IgD-negative memory B cell (primary cell): ENCODE data around the gene TNIK. TPM values are rescaled to one million over a fixed set of nuclear protein-coding genes. Genes with fewer than 3 reads are reported as not detected.
A peak's percentile ranks its signal among the peaks of the same experiment; 100 is the strongest.

Experiments
- H3K27ac Mint-ChIP-seq, 3 donors: one replicate each; pipeline ENCODE4 v1.8.0; 2020 to 2022; ENCODE audit warnings: mild to moderate bottlenecking in 3 of 3, mixed read lengths in 3 of 3, moderate library complexity in 1 of 3
- H3K27me3 Mint-ChIP-seq: one replicate; pipeline ENCODE4 v1.8.0; 2021; ENCODE audit warnings: mixed read lengths
- H3K36me3 Mint-ChIP-seq: one replicate; pipeline ENCODE4 v1.8.0; 2020; ENCODE audit warnings: mild to moderate bottlenecking, mixed read lengths
- H3K4me1 Mint-ChIP-seq, 3 donors: one replicate each; pipeline ENCODE4 v1.8.0; 2020 to 2022; ENCODE audit warnings: mixed read lengths in 3 of 3, mild to moderate bottlenecking in 1 of 3
- H3K4me3 Mint-ChIP-seq, 4 donors: one replicate each; pipeline ENCODE4 v1.8.0; 2020 to 2022; ENCODE audit warnings: mild to moderate bottlenecking in 4 of 4, mixed read lengths in 4 of 4, moderate library complexity in 3 of 4
- H3K9me3 Mint-ChIP-seq, 3 donors: one replicate each; pipeline ENCODE4 v1.8.0; 2020 to 2021; ENCODE audit warnings: mixed read lengths in 3 of 3, mild to moderate bottlenecking in 1 of 3
- polyA plus RNA-seq: library from polyadenylated mRNA; unstranded; fragments of 300-500 nt; fragmentation: Illumina TruSeq; gene quantifications from one replicate; pipeline ENCODE4 v1.2.3, GENCODE V29; 2021

TNIK gene
- polyA plus RNA-seq, 1 donor from 2014 or later = 3.0 TPM

DNA sequence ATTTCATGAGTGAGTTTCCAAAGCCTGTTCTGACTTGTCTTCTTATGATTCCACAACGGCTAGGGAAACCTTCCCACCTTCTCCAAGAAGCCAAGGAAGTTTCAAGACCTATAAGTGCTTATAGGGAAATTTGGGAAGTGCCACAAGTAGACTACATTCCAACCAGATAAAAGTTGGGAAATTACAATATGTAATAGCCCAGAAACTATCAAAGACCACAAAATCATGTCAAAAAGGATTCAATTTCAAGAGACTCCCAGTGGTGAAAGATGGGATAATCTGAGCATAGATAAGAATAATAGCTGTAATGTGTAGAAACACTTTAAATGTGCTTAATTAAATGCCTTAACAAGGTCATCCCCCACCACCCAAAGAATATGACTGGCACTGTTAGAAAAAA lies 264.5 kb downstream of the TNIK start:
- Mint-ChIP-seq H3K4me3 (no peak overlapping the region), H3K9me3 (no peaks in the 10 kb centered on the region), H3K36me3 (peaks cover 3% of the 10 kb centered on the region), H3K4me1 (no peaks in the 10 kb centered on the region), H3K27me3 (no peaks in the 10 kb centered on the region), H3K27ac (no peak overlapping the region)

DNA sequence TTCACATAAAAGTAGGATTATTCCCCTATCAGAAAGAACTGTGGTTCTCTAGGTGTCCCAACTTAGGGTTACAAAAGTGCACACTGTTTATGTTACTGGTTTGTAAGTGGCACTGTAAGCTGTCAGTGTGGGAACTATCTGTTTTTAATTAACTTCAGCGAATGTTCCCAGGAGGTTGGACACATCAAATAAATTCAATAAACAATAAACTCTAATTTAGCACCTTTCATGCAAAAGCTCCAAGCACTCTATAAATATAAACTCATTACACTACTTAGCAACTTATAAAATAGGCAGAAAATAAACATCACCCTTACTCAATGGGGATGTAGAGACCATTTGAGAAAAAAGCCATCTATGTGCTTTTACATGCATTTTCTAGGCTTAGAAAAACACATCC lies 265.2 kb downstream of the TNIK start:
- Mint-ChIP-seq H3K36me3 (peaks cover 3% of the 10 kb centered on the region), H3K4me1 (no peaks in the 10 kb centered on the region), H3K27ac (no peak overlapping the region), H3K27me3 (no peaks in the 10 kb centered on the region), H3K9me3 (no peaks in the 10 kb centered on the region), H3K4me3 (no peak overlapping the region)

DNA sequence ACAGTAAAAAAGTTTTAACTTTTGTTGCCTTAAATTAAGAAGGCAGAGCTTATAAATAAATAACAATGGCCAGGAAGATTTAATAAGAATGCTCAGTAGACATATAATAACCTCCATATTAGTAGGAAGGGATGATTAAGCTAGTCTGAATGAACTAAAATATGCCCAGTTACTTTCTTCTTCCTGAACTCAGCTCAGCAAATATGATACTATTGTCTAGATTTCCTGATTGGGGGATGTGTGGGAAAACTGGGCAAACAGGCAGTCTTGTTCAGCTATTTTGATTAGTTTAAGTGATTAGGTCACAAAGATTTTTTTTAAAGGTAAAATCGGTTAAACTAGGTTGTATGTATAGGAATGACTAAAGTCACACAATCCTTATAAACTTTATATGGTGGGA lies 266.5 kb downstream of the TNIK start:
- peaks cover 3% of the 10 kb centered on the region for H3K36me3 Mint-ChIP-seq
- H3K4me1 Mint-ChIP-seq = no peaks in the 10 kb centered on the region
- H3K9me3 Mint-ChIP-seq = no peaks in the 10 kb centered on the region
- H3K27ac Mint-ChIP-seq = peak overlapping the region in 1 of 3 donors; percentile 24
- H3K4me3 Mint-ChIP-seq = no peak overlapping the region
- no peaks in the 10 kb centered on the region for H3K27me3 Mint-ChIP-seq

DNA sequence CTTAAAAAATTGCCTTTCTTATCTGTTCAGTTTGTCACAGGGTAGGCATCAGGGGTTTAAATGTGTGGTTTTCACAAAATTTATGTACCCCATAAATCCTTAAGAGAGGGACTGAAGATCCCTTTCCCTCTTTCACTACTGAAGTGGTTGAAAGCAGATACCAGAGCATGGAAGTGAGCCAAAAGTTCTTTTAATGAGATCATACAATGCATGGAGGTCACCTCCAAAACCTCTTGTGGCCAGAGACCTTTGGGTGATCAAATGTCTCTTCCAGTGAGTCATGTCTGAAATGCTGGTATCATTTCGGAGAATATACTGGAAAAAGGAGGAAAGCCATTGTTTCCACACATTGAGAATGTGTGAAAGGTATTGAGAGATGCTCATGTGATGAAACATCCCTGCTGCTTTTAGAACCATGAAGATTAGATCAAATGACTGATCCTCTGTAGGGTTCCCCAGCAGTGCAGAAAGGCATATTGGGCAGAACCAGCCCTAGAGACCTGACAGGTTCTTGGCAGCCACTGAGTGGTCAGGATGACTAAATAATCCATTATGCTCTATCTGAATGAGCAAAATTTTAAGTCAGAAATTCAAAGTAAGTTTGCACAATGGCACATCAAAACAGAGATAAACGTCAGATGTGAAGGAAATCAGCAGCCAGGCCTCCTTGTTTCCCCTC lies 267.9 kb downstream of the TNIK start:
- Mint-ChIP-seq H3K4me3 (no peak overlapping the region), H3K9me3 (no peaks in the 10 kb centered on the region), H3K4me1 (no peaks in the 10 kb centered on the region), H3K36me3 (peaks cover 3% of the 10 kb centered on the region), H3K27me3 (no peaks in the 10 kb centered on the region), H3K27ac (no peak overlapping the region)

DNA sequence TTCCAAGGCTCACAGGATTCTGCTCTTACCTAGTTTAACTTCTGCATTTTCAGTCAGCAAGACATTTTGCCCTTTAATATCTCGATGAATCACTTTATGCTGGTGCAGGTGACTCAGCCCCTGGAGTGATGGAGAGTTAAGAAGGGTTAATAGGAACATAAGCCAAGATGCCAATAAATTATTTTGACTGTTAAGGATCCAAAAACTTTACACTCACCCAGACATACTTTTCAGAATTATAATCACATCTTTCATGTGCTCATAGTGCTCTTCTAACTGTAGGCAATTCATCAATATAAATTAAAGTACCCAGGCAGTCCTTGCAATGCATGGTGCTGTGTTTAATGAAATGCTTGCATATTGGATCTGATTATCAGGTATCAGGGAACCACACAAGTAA lies 269.5 kb downstream of the TNIK start:
- Mint-ChIP-seq H3K27ac (no peak overlapping the region), H3K9me3 (no peaks in the 10 kb centered on the region), H3K27me3 (no peaks in the 10 kb centered on the region), H3K36me3 (no peaks in the 10 kb centered on the region), H3K4me3 (no peak overlapping the region), H3K4me1 (no peaks in the 10 kb centered on the region)

DNA sequence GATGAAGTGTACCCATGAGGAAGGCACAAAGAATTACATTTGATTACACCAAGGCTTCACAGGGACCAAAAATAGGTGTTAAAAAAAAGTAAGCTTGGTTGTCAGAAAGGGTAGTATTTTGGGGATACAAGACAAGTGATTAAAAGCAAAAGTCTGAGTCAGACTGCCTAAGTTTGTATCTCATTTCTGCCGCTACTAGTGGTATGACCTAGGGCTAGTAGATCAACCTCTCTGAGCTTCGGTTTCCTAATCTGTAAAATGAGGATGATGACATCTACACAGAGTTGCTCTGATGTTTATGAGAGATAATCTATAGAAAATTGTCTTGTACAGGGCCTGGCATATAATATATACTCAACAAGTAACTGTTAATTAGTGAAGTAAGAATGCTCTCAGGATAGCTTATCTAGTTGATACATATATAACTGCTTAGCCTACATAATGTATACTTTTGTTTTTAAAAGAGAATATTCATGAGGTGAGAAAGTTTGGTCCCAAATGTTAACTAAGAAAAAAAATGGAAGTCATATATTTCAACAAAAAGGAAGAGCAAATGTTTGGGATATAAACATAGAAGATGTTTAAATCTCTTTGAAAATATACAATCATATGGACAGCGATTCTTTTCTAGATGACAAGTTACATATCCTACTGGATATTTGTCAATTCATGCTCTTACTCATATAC lies 270.7 kb downstream of the TNIK start:
- H3K27ac Mint-ChIP-seq = peak overlapping the region in 1 of 3 donors; percentile 50
- no peaks in the 10 kb centered on the region for H3K9me3 Mint-ChIP-seq
- no peaks in the 10 kb centered on the region for H3K4me1 Mint-ChIP-seq
- no peaks in the 10 kb centered on the region for H3K27me3 Mint-ChIP-seq
- H3K36me3 Mint-ChIP-seq = no peaks in the 10 kb centered on the region
- no peak overlapping the region for H3K4me3 Mint-ChIP-seq

DNA sequence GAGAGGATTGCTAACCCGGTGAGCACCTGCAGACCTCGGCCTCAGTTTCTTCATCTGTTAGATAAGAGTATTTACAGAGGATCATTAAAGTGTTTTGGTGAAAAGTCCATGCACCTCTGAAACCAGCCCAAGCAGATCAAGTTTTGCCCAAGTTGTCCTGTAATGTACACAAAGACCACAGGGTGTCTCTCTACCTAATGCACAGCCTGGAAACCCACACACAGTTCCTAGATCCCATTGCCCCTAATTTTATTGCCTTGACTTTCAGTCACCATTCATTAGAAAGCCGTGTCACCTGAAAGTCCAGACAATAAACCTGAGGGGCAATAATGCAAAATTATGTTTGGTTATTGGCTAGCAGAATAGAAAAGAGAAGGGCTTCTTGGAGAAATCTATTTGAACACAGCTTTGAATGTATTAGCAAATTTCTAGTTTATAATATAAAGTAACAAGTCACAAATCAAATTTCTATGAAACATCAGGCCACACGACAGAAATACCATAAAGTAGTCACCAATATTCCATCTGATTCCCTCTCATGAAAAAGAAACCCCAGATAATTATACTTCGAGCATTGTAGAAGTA lies 272.4 kb downstream of the TNIK start:
- no peaks in the 10 kb centered on the region for H3K36me3 Mint-ChIP-seq
- H3K27ac Mint-ChIP-seq = no peak overlapping the region
- H3K9me3 Mint-ChIP-seq = no peaks in the 10 kb centered on the region
- H3K4me3 Mint-ChIP-seq = no peak overlapping the region
- H3K4me1 Mint-ChIP-seq = no peaks in the 10 kb centered on the region
- no peaks in the 10 kb centered on the region for H3K27me3 Mint-ChIP-seq

DNA sequence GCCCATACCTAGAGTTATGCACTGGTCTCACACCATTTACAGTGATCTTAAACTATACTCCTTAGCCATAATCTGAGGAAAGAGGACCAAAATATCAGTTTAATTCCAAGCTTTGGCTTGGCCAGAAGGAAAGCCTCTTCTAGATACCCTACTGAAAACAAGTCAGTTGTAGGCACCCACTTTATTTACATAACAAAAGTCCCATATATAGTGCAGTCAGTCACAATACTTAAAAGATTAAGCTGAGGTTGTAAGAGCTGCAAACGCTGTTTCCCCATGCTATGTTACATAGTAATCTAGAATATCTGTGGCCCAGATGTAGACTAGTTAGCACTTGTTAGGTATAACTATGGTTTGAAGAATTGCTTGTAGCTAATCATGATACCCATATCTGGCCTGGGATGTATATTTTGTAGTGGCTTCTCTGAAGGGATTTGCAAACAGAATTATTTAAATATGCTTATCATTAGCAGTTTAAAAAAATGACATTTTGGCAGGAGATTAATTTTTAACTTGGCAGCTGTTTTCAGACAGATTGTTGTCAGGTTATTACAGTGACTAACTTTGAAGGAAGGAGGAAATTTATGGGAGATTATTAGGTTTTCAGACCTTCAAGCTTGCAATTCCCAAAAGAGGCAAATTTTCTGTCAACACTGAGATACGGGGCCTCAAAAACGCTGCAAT lies 273.2 kb downstream of the TNIK start:
- Mint-ChIP-seq H3K27ac (peak overlapping the region in 1 of 3 donors; percentile 9), H3K4me3 (no peak overlapping the region), H3K4me1 (no peaks in the 10 kb centered on the region), H3K27me3 (no peaks in the 10 kb centered on the region), H3K36me3 (no peaks in the 10 kb centered on the region), H3K9me3 (no peaks in the 10 kb centered on the region)

DNA sequence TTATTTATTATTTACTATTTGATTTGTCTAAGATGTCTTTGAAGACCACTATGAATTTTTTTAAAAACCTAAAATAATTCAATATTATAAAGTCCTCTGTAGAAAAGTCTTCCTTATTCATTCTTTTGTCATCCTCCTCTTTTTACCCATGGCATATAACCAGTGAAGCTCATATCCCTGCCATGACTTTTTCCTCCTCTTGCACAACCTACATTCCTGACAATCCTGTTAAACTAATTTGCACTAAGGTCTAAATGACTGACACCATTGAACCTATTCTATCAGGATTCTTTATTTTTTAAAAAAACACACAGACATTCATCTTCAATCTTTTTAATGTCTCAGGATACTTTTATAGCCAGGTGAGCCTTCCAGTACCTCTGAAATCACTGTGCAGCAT lies 273.8 kb downstream of the TNIK start:
- Mint-ChIP-seq H3K4me1 (no peaks in the 10 kb centered on the region), H3K36me3 (no peaks in the 10 kb centered on the region), H3K9me3 (no peaks in the 10 kb centered on the region), H3K27ac (peak overlapping the region in 1 of 3 donors; percentile 9), H3K4me3 (no peak overlapping the region), H3K27me3 (no peaks in the 10 kb centered on the region)

DNA sequence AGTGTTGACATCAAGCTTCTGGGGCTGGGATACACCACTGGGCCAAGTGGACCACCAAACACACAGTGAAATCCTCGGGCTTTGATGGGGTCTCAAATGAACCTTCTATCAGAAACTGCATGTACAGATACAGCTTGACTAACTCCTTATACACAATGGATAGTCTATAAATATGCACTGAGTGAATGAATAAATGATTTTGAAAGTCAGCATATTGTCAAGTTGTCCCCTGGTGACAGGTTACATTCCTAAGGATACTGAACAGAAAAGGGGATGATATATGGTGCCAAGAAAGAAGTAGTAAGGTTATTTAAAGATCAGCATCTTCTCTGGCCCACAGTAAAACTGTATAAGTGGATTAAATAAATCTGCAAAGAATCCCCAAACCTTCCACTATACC lies 274.2 kb downstream of the TNIK start:
- no peaks in the 10 kb centered on the region for H3K27me3 Mint-ChIP-seq
- no peak overlapping the region for H3K27ac Mint-ChIP-seq
- H3K4me1 Mint-ChIP-seq = no peaks in the 10 kb centered on the region
- no peaks in the 10 kb centered on the region for H3K9me3 Mint-ChIP-seq
- H3K4me3 Mint-ChIP-seq = no peak overlapping the region
- no peaks in the 10 kb centered on the region for H3K36me3 Mint-ChIP-seq

DNA sequence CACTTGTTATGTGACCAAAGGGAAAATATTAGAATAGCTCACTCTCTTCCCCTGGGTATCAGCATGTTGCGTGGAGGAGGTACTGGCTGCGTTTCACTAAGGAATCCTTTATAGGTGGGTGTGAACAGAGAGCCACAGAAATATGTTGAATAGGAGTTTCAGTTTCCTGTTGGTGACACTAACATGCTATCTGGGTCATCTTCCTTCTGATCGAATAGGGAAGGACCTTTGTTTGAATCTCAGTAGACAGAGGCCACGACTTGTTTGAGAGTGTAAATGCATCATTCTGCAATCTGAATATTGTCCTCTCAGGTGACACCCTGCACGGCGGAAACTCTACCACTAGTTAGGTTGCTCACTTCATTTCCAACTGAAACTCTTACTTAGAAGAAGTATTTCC lies 275.8 kb downstream of the TNIK start:
- Mint-ChIP-seq H3K4me1 (no peaks in the 10 kb centered on the region), H3K4me3 (no peak overlapping the region), H3K27ac (no peak overlapping the region), H3K36me3 (no peaks in the 10 kb centered on the region), H3K27me3 (no peaks in the 10 kb centered on the region), H3K9me3 (no peaks in the 10 kb centered on the region)

DNA sequence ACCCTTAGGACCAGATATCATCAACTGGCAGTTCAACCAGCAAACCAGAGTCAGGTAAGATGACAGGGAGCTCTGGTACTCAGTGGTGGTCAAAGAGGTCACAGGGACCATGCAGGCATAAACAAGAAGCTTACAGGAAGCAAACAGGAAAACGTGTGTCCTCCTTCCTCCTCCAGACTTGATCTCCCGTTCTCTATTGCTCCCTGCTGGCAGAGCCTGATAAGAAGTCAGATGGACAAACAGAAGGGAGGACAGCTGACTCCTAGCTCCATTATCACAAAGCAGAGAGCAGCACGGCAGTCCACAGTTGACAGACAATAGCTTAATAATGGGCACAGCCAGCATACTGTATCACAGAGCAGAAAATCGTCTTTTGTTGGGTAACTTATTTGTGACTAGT lies 277.2 kb downstream of the TNIK start:
- no peaks in the 10 kb centered on the region for H3K4me1 Mint-ChIP-seq
- H3K4me3 Mint-ChIP-seq = no peak overlapping the region
- H3K9me3 Mint-ChIP-seq = no peaks in the 10 kb centered on the region
- no peaks in the 10 kb centered on the region for H3K36me3 Mint-ChIP-seq
- peak overlapping the region in 1 of 3 donors; percentile 79 for H3K27ac Mint-ChIP-seq
- H3K27me3 Mint-ChIP-seq = no peaks in the 10 kb centered on the region

DNA sequence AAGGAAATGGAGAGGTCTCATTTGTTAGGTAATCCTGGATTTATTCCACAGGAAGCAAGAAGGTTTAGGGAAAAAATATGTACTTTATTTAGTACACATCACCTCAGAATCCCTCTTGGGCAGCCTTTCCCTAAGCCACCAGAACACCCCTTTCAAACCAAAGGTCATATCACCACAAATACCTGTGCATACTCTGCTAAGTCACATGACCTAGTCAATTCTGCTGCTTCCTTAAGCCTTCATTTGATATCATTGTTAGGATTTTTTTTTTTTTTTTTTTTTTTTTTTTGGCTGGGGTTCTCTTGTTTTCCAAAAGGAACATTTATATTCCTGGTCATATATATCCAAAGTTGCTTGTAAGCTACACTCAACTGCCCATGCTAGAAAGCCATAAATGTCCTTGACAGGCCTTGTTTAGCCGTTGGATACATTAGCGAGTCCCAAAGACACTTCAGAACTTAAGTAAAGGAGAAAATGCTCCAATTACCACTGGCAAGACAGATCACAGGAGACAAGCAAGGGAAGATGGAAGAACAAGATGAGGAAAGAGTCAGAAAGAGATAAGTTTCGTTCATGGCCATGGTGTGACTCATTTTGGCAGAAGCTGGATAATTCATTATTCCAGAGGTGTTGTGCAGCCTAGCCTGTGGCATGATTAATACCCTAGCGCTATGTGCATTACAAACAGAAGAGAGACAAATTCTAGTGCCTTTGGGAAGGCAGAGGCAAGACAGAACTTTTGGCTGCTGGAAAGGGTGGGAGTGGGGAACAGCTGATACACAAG lies 278.1 kb downstream of the TNIK start:
- Mint-ChIP-seq H3K27me3 (no peaks in the 10 kb centered on the region), H3K4me1 (no peaks in the 10 kb centered on the region), H3K27ac (no peak overlapping the region), H3K36me3 (no peaks in the 10 kb centered on the region), H3K4me3 (no peak overlapping the region), H3K9me3 (no peaks in the 10 kb centered on the region)

DNA sequence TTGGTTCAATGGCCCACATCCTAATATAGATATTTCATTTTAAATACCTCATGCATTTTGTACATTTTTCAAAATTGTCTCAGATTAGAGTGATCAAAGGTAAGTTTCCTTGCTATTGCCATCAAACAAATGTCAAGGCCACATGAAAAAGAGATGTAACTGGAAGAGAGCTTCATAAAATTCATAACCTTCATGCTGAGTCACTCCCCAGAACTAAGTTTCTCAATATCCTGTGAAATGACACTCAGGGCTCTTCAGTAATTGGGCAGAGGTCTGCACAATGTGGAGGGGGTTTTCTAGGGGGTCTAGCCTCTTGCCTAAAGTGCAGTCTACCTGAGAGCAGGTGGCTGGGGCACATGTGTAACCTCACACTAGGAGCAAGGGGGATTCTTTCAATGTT lies 281.5 kb downstream of the TNIK start:
- H3K27me3 Mint-ChIP-seq = no peaks in the 10 kb centered on the region
- no peak overlapping the region for H3K27ac Mint-ChIP-seq
- H3K4me1 Mint-ChIP-seq = no peaks in the 10 kb centered on the region
- no peaks in the 10 kb centered on the region for H3K9me3 Mint-ChIP-seq
- no peak overlapping the region for H3K4me3 Mint-ChIP-seq
- H3K36me3 Mint-ChIP-seq = peaks cover 2% of the 10 kb centered on the region

DNA sequence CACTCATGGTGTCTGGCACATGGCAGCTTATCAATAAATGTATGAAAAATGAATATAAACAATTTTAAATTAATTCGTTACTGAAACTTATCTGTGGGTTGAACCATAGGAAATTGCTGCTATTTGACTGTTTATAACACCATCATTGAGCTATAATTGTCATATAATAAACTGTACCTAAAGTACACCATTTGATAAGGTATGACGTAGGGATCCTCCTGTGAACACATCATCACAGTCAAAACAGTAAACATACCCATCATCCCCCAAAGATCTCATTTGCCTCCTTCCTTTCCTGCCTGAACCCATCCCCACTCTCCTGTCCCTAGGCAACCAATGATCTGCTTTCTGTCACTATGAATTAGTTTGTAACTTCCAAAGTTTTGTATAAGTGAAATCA lies 282.7 kb downstream of the TNIK start:
- no peak overlapping the region for H3K4me3 Mint-ChIP-seq
- peaks cover 0 to 3% (median 0%) of the 10 kb centered on the region in 3 donors for H3K4me1 Mint-ChIP-seq
- no peak overlapping the region for H3K27ac Mint-ChIP-seq
- H3K27me3 Mint-ChIP-seq = no peaks in the 10 kb centered on the region
- no peaks in the 10 kb centered on the region for H3K9me3 Mint-ChIP-seq
- peaks cover 2% of the 10 kb centered on the region for H3K36me3 Mint-ChIP-seq
